HG03045 (cell line): ENCODE data around the gene PSME2.
A peak's percentile ranks its signal among the peaks of the same experiment; 100 is the strongest.

ENCODE experiments used
- ATAC-seq: cut with Tn5 transposase; IDR thresholded peaks from one replicate; pipeline ENCODE4 v1.9.1; 2021; ENCODE audit warnings: mild to moderate bottlenecking, moderate library complexity; ENCODE audit not compliant: unreplicated experiment

Gene PSME2

DNA sequence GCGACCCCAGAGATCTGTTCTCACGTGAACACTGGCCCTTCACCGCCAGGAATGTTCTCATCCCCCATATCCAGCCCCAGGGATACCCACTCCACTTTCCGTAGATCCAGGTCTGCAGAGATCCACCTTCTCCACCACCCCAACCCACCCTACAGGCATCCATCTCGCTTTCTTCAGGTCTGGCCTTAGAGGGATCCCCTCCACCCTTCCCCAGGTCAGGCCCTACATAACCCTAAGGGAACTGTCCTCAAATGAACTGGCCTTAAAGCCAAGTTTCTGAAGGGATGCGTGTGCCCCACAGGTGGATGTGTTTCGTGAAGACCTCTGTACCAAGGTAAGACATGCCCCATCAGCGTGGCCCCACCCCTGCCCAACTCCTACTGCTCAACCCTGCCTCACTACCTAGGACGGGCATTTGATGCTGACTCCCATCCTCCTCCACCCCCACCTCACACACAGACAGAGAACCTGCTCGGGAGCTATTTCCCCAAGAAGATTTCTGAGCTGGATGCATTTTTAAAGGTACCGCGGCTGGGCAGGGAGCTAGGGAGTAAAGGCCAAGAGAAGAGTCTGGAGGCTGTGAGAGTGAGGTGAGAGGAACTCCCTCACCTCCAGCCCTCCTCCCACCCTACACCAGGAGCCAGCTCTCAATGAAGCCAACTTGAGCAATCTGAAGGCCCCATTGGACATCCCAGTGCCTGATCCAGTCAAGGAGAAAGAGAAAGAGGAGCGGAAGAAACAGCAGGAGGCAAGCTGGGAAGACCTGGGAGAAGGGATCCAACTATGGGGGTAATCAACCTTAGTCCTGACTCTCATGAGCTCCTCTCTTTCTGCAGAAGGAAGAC, 9.5 kb downstream of the PSME2 start:
- no peak for ATAC-seq

DNA sequence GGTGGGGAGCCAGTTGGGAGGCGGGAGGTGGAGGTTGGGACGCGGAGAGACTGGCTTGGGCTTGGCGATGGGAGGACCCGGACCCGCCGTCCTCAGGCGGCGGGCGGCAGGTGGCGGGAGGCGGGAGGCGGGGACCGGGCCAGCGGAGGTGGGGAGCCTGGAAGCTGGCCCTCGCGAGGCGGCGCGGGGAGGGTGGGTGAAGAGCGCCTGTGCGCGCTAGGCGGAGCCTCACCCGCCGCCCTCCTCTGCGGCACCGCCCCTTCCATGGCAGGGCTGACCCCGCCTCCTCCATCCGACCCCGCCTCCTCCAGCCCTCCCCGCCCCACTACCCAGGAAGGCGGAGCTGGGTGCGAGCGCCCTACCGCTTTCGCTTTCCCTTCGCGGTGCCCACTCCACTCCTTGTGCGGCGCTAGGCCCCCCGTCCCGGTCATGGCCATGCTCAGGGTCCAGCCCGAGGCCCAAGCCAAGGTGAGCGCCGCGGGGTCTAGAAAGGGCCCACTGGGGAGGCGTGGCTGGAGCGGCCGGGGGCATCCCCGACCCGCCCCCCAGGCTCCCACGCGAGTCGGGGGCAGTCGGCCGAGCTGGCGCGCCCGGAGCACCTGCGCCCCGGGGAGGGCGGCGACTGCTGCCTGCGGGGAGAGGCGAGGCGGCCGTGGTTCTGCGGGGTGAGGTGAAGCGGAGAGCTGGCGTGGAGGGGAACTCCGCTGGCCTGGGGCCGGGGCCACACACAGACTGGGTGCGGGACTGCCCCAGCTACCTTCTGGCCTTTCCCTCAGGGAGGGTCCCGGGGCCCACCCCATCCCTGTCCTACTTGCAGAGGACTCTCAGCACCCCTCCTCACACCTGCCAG, 10.4 kb downstream of the PSME2 start, which contains the start of gene PSME1:
PSME1 (plus strand) TSS at position 361 of the 850 bp plus-strand sequence; CDS start at position 430, 69 bp downstream.
- peak; percentile 86 for ATAC-seq

DNA sequence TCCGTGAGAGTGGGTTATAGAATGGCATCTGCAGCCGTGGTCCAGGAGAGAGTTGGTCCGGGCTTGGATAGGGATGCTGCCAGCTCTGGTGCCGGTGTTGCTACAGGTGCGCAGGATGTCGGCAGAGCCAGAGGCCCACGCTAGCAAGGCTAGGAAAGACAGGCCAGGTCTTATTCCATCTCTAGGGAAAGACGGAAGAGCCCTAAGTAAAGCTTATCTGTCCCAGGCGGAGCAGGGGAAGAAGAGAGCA, 10.9 kb downstream of the PSME2 start:
- ATAC-seq, result no peak

DNA sequence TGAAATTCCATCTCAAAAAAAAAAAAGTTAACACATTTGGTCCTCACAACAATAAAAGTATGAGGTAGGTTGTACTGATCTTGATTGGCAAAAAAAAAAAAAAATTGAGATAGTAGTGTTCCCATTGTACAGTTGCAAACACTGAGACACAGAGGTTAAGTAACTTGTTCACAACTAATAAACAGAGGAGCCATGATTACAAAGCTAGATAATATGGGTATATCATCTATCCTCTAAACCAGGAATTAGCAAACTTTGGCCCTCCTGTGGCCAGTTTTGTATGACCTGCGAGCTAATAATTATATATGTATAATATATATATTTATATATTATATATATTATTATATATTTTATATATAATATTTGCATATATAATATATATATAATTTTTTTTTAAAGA, 12.7 kb downstream of the PSME2 start:
- no peak for ATAC-seq

DNA sequence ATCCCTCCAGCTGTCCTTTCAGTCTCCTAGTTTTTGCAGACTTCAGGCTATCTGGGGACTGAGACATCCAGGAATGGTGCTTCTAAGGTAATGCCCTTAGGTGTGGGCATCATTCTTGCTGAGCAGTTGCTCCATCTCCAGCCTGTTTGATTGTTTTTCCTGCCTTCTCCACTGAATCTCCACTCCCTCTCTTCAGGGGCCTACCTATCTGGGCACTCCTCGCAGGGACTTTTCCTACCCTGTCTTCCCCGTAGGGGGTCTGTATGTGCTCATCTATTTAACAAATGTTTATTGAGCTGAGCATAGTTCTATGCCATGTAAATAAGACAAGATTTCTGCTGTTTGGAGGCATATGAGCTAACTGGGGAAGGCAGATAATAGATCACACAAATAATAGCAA, 13.4 kb downstream of the PSME2 start:
- ATAC-seq, result no peak

DNA sequence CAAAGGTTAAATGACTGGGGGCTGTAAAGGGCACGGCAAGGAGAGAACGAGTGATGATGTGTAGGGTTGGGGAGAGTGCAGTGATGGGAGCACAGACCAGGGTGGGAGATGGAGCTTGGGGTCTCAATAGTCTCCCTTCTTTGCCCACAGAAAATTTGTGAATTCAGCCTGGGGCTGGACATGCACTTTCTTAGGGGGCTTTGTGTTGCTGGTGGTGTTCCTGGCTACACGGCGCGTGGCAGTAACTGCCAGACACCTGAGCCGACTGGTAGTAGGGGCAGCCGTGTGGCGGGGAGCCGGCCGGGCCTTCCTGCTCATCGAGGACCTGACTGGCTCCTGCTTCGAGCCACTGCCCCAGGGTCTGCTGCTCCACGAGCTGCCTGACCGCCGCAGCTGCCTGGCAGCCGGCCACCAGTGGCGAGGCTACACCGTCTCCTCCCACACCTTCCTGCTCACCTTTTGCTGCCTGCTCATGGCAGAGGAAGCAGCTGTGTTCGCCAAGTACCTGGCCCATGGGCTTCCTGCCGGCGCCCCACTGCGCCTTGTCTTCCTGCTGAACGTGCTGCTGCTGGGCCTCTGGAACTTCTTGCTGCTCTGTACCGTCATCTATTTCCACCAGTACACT, 14.2 kb downstream of the PSME2 start:
- no peak for ATAC-seq

DNA sequence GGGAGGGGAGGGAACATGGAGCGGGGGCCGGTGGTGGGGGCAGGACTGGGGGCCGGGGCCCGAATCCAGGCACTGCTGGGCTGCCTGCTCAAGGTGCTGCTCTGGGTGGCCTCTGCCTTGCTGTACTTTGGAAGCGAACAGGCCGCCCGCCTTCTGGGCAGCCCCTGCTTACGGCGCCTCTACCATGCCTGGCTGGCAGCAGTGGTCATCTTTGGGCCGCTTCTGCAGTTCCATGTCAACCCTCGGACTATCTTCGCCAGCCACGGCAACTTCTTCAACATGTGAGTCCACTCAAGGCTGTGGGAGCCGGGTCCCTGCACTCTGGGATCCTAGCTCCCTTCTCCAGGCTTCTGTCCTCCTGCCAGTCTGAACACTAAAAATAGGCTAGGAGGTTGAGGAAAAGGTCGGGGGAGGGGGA, 14.9 kb downstream of the PSME2 start:
- ATAC-seq, result no peak

DNA sequence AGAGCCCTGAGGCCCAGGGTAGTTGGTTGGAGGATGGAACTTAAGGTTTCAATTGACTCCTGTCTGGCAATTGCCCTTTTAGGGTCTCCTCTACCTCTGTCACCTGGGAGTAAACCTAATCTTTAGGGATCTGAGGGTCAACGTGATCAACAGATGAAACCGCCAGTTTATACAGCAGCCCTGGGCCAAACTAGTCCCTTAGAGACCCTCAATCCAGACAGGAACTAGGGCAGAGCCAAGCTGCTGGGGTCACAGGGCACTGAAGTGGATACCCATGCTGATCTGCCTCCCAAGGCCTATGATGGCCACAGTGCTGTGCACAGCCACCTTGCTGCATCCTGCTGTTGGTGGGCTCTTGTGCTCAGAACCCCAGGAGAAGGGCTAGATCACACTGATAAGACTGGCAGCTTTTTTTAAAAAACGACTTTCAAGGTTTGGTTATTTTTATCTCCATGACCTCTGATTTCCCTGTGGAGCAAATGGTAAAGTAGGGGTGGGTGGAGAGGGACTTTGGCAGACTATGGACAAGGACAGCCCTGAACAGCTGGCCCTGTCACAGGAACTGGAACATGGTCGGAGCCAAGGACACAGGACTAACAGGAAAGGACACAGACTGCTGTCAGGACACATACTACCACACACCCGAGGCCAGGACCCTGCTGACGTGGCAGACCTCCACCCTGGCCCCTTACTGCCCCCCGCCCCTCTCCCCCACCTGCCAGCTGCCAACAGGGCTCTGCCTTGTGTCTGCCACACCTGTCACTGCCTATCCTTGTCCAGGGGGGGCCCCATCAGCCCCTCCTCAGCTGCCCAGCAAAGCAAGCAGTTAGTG, 15.5 kb downstream of the PSME2 start:
- ATAC-seq, result no peak

DNA sequence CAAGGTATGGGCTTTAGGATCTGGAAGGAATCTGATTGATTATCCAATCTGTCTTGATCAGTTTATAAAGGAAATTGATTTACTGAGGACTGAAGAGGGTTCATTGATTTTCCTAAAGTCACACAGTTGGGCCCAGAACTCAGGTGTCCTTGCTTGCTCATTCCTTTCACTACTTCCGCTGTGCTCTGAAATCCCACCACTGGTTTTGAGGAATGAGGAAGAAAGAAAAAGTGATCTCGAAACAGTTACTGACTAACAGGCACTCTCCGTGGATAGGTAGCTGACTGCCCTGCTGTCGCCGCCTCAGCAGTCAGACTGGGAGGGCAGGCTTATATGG, 16.1 kb downstream of the PSME2 start, which contains the start of gene FITM1:
FITM1 (plus strand) TSS at position 280 of the 337 bp plus-strand sequence. CDS start 905 bp downstream, outside the sequence.
- no peak for ATAC-seq

DNA sequence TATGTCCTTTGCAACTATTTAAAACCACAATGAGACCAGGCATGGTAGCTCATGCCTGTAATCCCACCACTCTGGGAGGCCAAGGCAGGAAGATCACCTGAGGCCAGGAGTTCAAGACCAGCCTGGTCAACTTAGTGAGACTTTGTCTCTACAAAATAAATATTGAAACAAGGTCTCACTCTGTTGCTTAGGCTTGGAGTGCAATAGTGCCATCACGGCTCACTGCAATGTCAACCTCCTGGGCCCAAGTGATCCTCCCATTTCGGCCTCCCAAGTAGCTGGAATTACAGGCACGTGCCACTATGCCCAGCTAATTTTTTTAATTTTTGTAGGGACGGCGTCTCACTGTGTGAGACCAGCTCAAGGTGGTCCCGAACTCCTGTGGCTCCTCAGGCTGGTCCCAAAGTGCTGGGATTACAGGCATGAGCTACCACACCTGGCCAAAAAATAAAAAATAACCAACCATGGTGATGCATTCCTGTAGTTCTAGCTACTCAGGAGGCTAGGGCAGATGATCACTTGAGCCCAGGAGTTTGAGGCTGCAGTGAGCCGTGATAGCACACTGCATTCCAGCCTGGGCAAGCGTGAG, 16.9 kb downstream of the PSME2 start:
- no peak for ATAC-seq

DNA sequence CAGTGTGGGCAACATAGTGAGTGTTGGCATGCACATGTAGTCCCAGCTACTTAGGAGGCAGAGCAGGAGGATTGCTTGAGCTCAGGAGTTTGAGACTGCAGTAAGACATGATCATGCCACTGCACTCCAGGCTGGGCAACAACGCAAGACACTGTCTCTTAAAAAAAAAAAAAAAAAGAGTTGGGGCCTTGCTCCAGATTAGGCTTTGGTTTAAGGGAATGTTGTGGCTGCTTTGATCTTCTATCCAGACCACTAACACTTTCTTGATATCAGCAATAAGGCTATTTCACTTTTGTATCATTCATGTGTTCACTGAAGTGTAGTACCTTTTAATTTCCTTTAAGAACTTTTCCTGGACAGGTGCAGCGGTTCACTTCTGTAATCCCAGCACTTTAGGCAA, 18.7 kb downstream of the PSME2 start:
- ATAC-seq, result no peak

DNA sequence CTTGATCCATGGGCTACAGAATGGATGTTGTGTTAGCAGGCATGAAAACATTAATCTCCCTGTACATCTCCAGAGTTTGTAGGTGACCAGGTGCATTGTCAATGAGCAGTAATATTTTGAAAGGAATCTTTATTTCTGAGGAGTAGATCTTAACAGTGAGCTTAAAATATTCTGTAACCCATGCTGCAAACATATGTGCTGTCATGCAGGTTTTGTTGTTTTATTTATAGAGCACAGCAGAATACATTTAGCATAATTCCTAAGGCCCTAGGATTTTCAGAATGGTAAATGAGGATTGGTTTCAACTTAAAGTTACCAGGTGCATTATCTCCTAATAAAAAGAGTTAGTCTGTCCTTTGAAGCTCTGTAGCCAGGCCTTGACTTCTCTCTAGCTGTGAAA, 19.5 kb downstream of the PSME2 start:
- no peak for ATAC-seq

DNA sequence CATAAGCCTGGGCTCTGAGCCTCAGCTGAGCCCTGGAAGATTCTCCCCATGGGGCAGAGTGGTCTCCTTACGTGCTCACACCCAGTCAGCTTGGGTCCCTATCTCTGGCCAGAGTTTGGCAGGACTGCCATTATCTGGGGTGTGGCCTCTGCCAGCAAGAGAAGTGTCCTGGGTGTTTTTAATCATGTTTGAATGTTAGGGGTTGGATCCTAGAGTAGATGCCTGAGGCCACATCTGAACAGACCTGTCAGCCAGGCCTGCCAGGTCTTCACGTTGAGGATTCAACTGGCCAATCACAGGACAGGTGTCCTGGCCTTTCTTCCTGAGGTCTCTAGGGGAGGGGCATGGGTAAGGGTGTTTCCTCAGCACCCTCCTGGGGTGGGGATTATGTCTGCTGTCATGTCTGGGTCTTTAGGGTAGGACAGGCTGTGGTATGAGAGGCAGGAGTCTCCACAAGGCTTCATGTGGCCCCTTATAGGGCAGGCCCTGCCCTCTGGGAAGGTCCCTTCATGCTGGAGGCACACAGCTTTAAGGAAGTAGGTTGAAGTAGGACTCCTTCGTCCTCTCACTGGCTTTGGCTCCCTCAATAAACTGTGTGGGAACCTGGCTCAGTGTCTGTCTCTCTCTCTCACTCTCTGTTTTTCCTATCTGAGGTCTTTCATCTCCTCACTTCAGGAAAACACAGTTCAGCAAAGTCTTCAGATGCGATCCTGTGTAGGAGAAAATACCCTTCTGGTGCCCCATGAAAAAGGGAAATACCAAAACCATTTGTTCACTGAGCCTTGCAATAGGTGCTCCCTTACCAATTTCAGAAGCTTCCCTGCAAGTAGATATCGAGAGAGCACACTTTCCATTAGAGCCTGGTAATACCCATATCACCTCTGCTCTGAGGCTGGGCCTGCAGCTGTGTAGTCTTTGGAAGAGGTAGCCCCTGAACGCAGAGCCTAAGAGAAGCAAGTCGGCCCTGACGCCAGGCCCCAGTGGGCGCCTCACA, 22.7 kb downstream of the PSME2 start:
- ATAC-seq, result peak; percentile 44

DNA sequence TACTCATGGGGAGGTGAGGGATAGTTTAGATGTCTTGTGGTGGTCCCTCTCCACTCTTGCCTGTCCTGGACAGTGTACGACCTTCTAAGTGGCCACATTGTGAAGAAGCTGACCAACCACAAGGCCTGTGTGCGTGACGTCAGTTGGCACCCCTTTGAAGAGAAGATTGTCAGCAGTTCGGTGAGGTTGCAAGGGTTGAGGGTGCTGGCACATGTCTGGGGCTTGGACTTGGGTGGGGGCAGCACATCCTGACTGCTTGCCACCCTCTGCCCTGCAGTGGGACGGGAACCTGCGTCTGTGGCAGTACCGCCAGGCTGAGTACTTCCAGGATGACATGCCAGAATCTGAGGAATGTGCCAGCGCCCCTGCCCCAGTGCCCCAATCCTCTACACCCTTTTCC, 23.5 kb downstream of the PSME2 start:
- no peak for ATAC-seq

DNA sequence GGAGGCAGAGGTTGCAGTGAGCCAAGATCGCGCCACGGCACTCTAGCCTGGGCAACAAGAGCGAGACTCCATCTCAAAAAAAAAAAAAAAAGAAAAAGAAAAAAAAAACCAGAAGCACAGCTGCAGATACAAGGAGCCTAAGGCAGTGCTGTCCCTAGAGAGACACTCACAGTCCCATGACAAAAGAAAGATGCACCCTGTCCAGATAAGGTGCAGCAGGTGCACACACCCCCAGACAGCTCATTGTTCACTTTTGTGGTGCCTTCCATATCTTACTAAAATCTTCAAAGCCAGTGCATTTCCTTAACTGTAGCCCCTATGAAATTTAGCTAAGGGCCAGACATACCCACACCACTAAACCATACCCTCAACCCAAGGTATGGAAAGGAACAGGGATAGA, 24.0 kb downstream of the PSME2 start:
- no peak for ATAC-seq

DNA sequence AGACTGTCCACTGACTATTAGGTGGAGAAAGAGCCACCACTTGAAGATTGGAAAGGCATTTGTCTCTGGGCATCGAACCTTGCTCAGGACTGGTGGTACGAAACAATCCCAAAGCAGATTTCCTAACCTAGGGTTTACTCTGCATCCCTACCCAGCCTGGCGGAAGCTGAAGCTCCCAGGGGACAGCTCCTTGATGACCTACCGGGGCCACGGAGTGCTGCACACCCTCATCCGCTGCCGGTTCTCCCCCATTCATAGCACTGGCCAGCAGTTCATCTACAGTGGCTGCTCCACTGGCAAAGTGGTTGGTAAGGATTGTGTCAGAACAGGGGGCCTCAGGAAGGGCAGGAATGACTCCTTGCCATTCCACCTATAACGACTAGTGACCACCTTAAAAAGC, 25.2 kb downstream of the PSME2 start:
- no peak for ATAC-seq

DNA sequence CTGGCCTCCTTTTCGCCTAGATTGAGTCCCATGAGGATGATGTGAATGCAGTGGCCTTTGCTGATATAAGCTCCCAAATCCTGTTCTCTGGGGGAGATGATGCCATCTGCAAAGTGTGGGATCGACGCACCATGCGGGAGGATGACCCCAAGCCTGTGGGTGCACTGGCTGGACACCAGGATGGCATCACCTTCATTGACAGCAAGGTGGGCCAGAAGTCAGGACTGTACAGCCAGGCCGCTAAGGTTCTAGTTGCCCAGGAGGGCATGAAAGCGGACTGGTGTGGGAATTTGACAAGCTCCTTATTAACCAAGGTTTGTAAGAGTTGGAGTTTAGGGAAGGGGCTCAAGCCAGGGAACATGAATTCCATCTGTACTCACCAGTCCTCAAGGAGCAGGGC, 26.7 kb downstream of the PSME2 start:
- ATAC-seq, result no peak

DNA sequence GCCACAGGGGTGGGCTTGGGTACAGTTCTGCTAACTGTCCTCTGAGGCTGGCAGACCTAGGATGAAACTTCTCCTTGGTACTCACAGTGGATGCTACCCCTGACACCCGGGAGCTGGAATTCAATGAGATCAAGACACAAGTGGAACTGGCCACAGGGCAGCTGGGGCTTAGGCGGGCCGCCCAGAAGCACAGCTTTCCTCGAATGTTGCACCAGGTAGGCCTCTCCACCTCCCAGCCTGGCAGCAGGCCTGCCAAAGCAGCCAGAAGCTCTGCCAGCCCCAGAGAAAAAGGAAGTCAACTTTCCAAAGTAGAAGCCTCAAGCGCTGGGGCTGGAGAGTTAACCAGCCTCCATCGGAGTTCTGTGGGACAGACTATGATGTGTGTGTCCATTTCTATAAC, 29.2 kb downstream of the PSME2 start:
- no peak for ATAC-seq

DNA sequence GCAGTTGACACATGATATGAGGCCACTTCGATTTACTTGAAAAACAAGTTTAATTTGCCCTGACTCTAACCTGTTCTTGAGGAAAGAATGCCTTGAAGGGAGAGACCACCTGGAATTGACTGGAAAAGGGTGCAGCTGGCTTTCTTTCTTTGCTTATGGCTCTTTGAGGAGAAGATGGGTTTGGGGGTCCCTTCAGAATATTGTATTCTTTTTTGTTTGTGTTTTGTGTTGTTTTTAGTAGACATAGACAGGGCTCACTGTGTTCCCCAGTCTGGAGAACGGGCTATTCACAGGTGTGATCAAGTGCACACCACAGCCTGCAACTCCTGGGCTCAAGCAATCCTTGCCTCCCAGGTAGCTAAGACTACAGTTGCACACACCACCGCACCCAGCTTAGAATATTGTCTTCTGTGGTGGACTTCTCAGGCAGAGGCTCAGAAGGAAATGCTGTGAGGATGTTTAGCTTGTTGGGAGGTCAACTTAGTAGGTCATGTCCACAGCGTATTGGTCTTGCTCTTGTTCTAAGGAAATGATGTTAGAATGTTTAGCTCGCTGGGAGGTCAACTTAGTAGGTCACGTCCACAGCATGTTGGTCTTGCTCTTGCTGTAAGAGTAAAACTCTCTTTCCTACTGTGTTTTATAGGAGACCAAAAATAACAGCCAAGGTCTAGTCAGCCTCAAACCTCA, 30.1 kb downstream of the PSME2 start:
- ATAC-seq, result no peak
